HL-60 (cell line): Measurements from ENCODE around the gene OR10P1.

ENCODE experiments used
- DNase-seq, 2 experiments: peaks; one replicate each; pipeline ENCODE4 v3.0.0-alpha.2; 2010 to 2020; ENCODE audit warnings: low read depth in 1 of 2, low spot score in 1 of 2
- H3K27ac ChIP-seq: fragments of 250-450 bp; sonication (Bioruptor Pico); replicated peaks from 2 replicates; pipeline ENCODE4 v1.5.1; 2020; ENCODE audit warnings: mild to moderate bottlenecking, moderate library complexity
- H3K27me3 ChIP-seq: fragments of 250-450 bp; sonication (Bioruptor Pico); 2 replicates; pipeline ENCODE4 v1.5.1; 2021; ENCODE audit warnings: mild to moderate bottlenecking, moderate library complexity; ENCODE audit not compliant: insufficient read depth, poor library complexity, severe bottlenecking
- H3K4me3 ChIP-seq: replicated peaks from 2 replicates; pipeline ENCODE4 v1.5.1; 2011; ENCODE audit warnings: mild to moderate bottlenecking, control low read depth, low read length; ENCODE audit not compliant: insufficient read depth
- CTCF ChIP-seq: IDR thresholded peaks from one replicate; pipeline ENCODE4 v1.5.1; 2011; ENCODE audit warnings: low read length, control low read depth, inconsistent platforms; ENCODE audit not compliant: insufficient read depth
- GABPA ChIP-seq: IDR thresholded peaks from 2 replicates; pipeline ENCODE4 v1.6.1; 2012; ENCODE audit warnings: low read depth
- POLR2AphosphoS5 ChIP-seq: IDR thresholded peaks from 2 replicates; pipeline ENCODE4 v1.6.1; 2012; ENCODE audit warnings: low read depth
- REST ChIP-seq: IDR thresholded peaks from 2 replicates; pipeline ENCODE4 v1.6.1; 2012; ENCODE audit warnings: low read depth; ENCODE audit not compliant: insufficient replicate concordance
- SPI1 ChIP-seq: IDR thresholded peaks from 2 replicates; pipeline ENCODE4 v1.6.1; 2012; ENCODE audit warnings: low read depth, mild to moderate bottlenecking, borderline replicate concordance

The OR10P1 gene

GRCh38 chr12:55679691-55680090, 43.0 kb downstream of the OR10P1 start:
- no peak overlapping the region for H3K27ac ChIP-seq
- TF ChIP-seq REST: no peak
- no peak for TF ChIP-seq CTCF
- TF ChIP-seq SPI1: no peak
- no peak for TF ChIP-seq POLR2AphosphoS5
- TF ChIP-seq GABPA: no peak
- H3K27me3 ChIP-seq: no peaks in the 10 kb centered on the region
- no peak for DNase-seq
- H3K4me3 ChIP-seq: no peak overlapping the region

- peak overlapping the region; percentile 54 for H3K4me3 ChIP-seq
These were observed 44.7 kb downstream of the OR10P1 start for GRCh38 chr12:55681142-55682077.

More at GRCh38 chr12:55681142-55682077, 44.7 kb downstream of the OR10P1 start:
- TF ChIP-seq SPI1 (peak; percentile 39; the same call in 1 of the 2 replicates), GABPA (no peak), REST (no peak), CTCF (peak; percentile 19), POLR2AphosphoS5 (no peak)
- peak; percentile 61 to 76 for DNase-seq
- Histone ChIP-seq H3K27ac (no peak overlapping the region), H3K27me3 (no peaks in the 10 kb centered on the region)
